ENCODE measurements around the gene E2F8.

GRCh38 chr11:19185036-19185435 is 55.7 kb downstream of the E2F8 start:
- no peak for TF ChIP-seq POLR2AphosphoS5 (IDR thresholded peaks at IDR 0.05; ENCODE audit: low read depth)
- TF ChIP-seq CTCF (conservative IDR thresholded peaks at IDR 0.05; ENCODE audit: low read depth in 2 of 2) = no peak
- no peak for TF ChIP-seq EZH2 (IDR thresholded peaks at IDR 0.05; ENCODE audit: low read depth, unreplicated experiment)
- no peak for TF ChIP-seq REST (IDR thresholded peaks at IDR 0.05; ENCODE audit: unreplicated experiment)
- TF ChIP-seq STAT1 (IDR thresholded peaks at IDR 0.05; ENCODE audit: unreplicated experiment) = no peak
- TF ChIP-seq EZH2phosphoT487 (IDR thresholded peaks at IDR 0.05; ENCODE audit: unreplicated experiment) = no peak
- no peak for TF ChIP-seq ZNF331 (CRISPR knock-in tag; IDR thresholded peaks at IDR 0.05; ENCODE audit: low read depth)
- TF ChIP-seq CREB1 (CRISPR knock-in tag; IDR thresholded peaks at IDR 0.05; ENCODE audit: low read depth) = no peak
- TF ChIP-seq JUNB (IDR thresholded peaks at IDR 0.05; ENCODE audit: unreplicated experiment) = no peak
- TF ChIP-seq ZNF462 (CRISPR knock-in tag; IDR thresholded peaks at IDR 0.05) = no peak
- no peak for TF ChIP-seq ZNF114 (CRISPR knock-in tag; IDR thresholded peaks at IDR 0.05)
